GM18867 (cell line): ENCODE data around the gene HYPK.
"Not testable (repeated sequence)": the region's sequence is repeated elsewhere in the genome, so short reads cannot be mapped to it uniquely, and the experiment has no call there.

ENCODE experiments used
- ATAC-seq: cut with Tn5 transposase; IDR thresholded peaks from one replicate; pipeline ENCODE4 v1.9.1; 2021; ENCODE audit warnings: mild to moderate bottlenecking, moderate library complexity; ENCODE audit not compliant: unreplicated experiment

The HYPK gene

DNA sequence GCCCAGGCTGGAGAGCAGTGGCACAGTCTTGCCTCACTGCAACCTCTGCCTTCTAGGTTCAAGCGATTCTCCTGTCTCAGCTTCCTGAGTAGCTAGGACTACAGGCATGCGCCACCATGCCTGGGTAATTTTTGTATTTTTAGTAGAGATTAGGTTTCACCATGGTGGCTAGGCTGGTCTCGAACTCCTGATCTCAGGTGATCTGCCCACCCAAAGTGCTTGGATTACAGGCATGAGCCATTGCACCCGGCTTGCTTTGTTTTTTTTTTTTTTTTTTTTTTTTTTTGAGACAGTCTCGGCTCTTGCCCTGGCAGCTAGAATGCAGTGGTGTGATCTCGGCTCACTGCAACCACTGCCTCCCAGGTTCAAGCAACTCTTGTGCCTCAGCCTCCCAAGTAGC, 32.1 kb downstream of the HYPK start:
- ATAC-seq: not testable (repeated sequence)

- no peak for ATAC-seq
These were observed 45.0 kb downstream of the HYPK start for GRCh38 chr15:43845421-43845820.

DNA sequence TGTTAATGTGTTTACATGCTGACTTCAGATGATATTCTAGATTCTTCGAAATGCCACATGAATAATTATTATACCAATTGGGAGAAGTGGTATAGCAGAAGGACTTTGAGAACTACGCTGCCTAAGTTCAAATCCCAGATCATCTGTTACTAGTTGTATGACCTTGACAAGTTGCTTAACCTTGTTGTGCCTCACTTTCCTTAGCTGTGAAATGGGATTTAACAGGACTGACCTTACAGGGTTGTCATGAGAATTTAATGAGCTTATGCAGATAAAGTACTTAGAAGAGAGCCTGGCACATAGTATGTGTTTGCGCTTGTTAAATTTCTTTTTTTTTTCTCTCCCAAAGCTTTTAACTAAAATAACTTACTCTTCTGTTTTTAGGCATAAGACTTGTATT, 50.9 kb downstream of the HYPK start:
- no peak for ATAC-seq

DNA sequence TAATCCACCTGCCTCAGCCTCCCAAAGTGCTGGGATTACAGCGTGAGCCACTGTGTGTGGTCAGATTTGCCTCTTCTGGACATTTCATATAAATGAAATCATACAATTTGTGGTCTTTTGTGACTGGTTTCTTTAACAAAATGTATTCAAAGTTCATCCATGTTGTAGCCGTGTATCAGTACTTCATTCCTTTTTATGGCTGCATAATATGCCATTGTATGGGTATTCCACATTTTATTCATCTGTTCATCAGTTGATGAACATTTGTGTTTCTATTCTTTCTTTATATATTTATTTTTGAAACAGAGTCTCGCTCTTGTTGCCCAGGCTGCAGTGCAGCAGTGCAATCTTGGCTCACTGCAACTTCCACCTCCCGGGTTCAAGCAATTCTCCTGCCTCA, 52.2 kb downstream of the HYPK start:
- ATAC-seq: no peak
